T follicular helper cell (primary cell): Measurements from ENCODE around the gene RASGRF2.

Experiments
- DNase-seq: peaks from one replicate; pipeline ENCODE4 v3.0.0-alpha.2; 2020; ENCODE audit warnings: low read depth

Gene RASGRF2

GRCh38 chr5:81134566-81134965 lies 174.4 kb downstream of the RASGRF2 start:
- no peak for DNase-seq

DNA sequence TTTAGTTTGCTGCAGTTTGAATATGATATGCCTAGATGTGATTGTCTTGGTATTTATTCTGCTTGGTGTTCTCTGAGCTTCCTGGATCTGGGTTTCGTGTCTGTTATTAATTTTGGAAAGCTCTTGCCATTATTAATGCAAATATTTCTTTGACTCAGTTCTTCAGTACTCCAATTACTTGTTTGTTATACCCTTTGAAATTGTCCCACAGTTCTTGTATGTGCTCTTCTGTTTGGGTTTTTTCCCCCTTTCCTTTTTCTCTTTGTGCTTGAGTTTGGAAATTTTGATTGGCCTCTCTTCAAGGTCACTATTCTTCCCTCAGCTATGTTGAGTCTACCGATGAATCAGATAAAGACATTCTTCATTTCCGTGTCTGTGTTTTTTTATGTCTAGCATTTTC lies 176.4 kb downstream of the RASGRF2 start:
- no peak for DNase-seq

GRCh38 chr5:81137833-81138232 lies 177.7 kb downstream of the RASGRF2 start:
- no peak for DNase-seq

DNA sequence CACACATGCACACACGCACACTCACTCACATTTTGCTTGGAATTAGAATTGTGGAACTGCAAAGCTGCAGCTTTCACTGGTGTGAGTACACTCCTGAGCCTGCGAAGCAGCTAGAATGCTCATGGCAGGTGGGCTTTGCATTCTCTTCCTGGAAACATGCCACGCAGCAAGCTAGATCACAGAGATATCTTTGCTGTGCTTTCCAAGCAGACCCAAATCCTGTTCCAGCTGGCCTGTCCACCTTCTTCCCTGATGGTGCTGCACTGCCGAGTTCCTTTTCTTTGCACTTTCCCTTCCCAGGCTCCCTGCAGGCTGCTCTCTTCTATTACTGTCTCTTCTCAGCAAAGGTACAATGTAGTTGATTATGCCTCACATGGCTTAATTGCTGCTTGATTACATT lies 180.3 kb downstream of the RASGRF2 start:
- no peak for DNase-seq

GRCh38 chr5:81140943-81141342 lies 180.8 kb downstream of the RASGRF2 start:
- DNase-seq, result no peak

- no peak for DNase-seq
These were observed 181.9 kb downstream of the RASGRF2 start for GRCh38 chr5:81142108-81142507.

DNA sequence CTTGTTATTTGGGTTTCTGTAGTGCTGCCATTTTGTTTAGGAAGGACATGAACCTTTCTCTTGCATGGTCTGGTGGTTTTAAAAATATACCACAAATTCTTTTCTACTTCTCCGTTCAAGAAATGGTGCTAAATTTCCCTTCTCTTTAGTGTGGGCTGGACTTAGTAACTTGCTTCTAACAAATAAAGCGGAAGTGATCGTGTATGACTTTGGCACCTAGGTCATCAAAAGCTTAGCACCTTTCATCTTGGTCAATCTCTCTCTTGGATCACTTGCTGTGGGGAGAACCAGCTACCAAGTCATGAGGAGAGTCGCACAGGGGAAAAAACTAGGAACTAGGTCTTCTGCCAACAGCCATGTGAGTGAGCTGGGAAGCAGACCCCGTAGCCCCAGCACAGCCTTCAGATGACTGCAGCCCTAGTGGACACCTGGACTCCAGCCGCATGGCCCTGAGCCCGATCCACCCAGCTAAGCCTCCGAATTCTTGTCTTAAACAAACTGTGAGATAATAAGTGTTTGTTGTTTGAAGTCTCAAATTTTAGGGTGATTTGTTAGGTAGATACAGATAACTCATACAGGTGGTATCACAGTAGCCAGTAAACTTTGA lies 185.3 kb downstream of the RASGRF2 start:
- DNase-seq, result no peak

DNA sequence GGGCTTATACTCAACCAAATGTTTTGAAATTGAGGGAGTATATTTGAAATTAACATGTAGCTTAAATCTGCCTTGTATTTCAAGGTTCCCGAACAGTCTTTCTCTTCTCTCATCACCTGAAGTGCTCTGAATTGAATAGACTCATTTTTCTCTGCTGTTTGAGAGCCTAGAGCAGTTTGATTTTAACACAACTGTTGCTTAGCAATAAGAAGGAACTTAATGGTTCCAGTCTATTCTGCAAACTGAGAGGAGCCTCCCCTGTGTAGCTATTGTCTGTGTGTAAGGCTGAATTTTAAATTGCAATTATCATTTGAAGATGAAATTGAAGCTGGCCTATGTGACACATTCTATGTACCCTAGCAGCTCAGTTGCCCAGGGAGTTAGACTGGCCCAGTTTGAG lies 185.9 kb downstream of the RASGRF2 start:
- DNase-seq, result no peak

DNA sequence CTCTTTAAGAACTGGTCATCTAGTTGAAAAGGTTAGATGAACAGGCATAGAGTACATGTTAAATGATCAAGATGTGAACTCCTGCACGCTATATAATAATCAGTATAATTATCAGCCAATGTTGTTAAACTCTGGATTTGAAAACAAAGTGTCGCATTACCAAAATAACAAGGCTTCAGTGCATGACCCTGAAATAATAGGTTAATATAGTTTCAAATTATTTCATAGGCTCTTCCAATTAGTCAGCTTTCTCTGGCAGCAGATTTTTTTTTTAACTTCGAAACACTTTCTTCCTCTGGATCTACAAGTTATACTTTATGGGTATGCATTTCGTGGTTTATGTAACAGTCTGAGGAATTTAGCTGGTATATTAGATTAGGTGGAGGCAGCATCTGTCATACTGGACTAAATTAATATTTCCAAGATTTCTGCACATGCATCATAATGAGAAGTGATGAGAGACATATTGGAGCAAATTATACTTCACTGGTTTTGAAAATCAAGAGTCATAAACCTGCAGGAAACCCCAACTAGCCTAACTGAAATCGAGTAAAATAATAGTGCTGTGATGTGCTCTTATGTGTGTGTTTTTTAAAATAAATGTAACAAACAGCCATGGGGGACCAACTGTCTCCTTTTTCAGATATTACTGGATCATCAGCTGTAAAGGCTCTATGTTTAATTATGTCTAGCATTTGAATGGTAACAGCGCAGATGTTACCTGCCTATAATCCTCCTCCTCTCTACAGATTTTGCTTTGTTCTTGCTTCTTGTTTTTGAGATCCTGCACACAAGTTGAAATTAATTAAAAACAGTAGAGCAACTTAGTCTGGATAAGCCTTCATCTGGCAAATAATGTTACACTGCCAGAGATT lies 187.1 kb downstream of the RASGRF2 start:
- no peak for DNase-seq

GRCh38 chr5:81147886-81148571 lies 187.9 kb downstream of the RASGRF2 start:
- no peak for DNase-seq

DNA sequence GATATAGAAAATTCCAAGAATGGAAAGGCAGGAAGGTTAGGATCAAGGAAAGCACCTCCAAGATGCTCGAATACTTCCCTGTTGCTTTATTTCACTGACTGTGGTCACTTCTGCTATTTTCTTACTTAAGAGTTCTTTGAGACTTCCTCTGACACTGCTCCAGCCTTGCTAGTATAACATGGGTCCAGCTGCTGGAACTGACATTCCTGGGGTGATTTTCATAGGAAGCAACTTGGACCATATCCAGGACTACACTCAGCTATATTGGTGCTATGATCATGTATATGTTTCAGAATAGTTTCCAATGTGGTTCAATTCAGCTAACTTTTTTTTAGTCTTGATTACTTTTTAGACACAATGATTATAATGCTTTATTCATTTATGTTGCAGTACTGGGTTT lies 191.4 kb downstream of the RASGRF2 start:
- DNase-seq, result no peak

- no peak for DNase-seq
These were observed 194.6 kb downstream of the RASGRF2 start for GRCh38 chr5:81154725-81155124.

GRCh38 chr5:81156732-81157131 lies 196.6 kb downstream of the RASGRF2 start:
- DNase-seq, result no peak

GRCh38 chr5:81161012-81161601 lies 200.9 kb downstream of the RASGRF2 start:
- DNase-seq, result no peak

GRCh38 chr5:81162501-81162900 lies 202.3 kb downstream of the RASGRF2 start:
- no peak for DNase-seq

DNA sequence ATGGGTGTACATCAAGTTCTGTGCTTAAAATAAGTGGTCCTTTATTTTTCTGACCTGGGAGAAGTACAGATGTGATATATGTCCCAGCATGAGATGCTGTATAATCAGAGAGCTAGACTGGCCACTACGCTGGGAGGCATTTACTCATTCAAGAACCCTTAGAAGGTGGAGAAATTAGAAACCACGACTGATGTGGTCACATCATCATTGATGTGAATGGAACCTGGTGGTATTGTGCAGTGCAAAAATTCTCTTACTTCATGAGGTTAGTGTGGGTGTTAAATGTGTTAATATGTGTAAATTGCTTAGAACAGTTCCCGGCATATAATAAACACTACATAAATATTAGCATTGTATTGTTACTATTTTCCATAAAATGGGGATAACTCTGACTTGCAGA lies 203.5 kb downstream of the RASGRF2 start:
- no peak for DNase-seq

GRCh38 chr5:81164476-81164875 lies 204.3 kb downstream of the RASGRF2 start:
- no peak for DNase-seq

GRCh38 chr5:81164936-81165335 lies 204.8 kb downstream of the RASGRF2 start:
- no peak for DNase-seq

DNA sequence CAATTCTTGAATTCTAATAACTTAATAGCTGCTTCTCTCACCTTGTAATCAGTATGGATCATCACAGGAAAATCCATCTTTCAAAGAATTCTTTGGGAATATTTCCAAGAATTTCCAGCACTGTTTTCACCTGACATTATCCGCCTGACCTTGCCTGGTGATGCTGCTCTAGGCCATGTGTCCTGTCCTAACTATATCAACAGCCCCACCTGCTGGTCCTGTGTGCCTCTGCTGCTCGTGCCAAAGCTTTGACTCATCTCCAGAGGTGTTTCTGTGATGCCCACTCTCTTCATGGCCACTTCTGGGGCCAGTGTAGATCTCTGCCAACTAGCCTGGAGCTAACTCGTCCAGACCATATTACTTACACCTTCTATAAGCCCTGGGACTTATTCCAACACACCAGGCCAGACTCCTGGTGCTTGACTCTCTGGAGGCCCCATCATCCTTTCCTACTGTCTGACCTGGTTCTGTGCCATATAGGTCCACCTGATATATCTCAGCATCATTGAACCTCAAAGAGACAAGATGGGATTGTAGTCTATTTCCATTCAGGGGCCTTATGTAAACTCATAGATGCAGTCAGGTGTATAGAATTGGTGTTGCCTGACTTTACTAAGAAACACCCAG lies 205.4 kb downstream of the RASGRF2 start:
- peak; percentile 35 for DNase-seq

DNA sequence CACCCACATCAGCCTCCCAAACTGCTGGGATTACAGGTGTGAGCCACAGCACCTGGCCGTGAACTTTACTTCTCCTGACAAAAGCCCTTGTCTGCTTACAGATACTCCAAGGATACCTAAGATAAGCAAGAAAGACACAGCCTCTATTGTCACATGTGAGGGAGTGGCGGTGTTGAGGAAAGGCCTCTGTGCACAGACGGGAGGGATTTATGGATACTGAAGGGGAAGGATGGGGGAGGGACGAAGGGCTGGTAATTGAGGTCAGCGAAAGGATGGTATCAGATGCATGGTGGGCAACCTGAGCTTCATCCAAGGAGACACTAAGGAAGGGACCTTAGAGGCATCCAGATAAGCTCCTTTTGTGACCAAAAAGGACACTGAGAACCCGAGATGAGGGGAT lies 206.3 kb downstream of the RASGRF2 start:
- no peak for DNase-seq

DNA sequence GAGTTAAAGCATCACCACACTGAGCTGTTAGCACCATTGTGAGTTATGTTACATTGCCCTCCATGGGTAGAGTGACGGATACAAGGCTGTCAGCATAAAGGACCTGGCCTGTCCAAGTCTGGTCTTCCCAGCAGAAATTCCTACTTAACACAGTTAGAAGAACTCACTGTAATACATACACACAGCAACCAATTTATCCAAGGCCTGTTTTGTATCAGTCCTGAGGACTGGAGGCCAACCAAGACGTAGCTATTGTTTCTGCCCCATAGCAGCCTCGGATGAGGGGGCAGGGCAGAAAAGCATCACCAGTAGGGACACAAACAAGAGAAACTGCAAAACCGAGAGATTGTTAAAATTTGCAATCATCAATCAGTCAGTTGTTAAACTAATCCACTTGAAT lies 206.9 kb downstream of the RASGRF2 start:
- no peak for DNase-seq

- DNase-seq, result no peak
These were observed 207.4 kb downstream of the RASGRF2 start for GRCh38 chr5:81167544-81167943.
